ENCODE data around the gene MAZ. TPM values are rescaled to one million over a fixed set of nuclear protein-coding genes. Genes with fewer than 3 reads are reported as not detected.

MAZ gene
- total RNA-seq, 2 donors from 2014 or later, result 180 to 188 TPM

GRCh38 chr16:29849505-29849904 is 43.2 kb downstream of the MAZ start:
- intact Hi-C loops (cut with DNase I), result no loop called here
- H3K27ac ChIP-seq, result peak overlapping the region in 1 of 2 donors; percentile 14
- DNase-seq (ENCODE audit: low spot score), result no peak
- no peaks in the 10 kb centered on the region for H3K9me3 ChIP-seq
- 28% methylated on average over 5 of the region's 5 CpGs for WGBS
- TF ChIP-seq POLR2AphosphoS5 (IDR thresholded peaks at IDR 0.05), result no peak
- TF ChIP-seq POLR2A (IDR thresholded peaks at IDR 0.05), result no peak
- no peak for TF ChIP-seq CTCF (IDR thresholded peaks at IDR 0.05)
- H3K27me3 ChIP-seq (replicated peaks; ENCODE audit: insufficient read depth), result no peaks in the 10 kb centered on the region
- no peak overlapping the region for H3K4me3 ChIP-seq
- peaks cover 0 to 8% of the 10 kb centered on the region in 2 donors for H3K36me3 ChIP-seq
- no peaks in the 10 kb centered on the region for H3K4me1 ChIP-seq (replicated peaks)

- Histone ChIP-seq H3K4me1 (replicated peaks) (no peaks in the 10 kb centered on the region), H3K36me3 (peaks cover 0 to 8% of the 10 kb centered on the region in 2 donors), H3K27ac (no peak overlapping the region), H3K27me3 (replicated peaks; ENCODE audit: insufficient read depth) (no peaks in the 10 kb centered on the region), H3K4me3 (no peak overlapping the region), H3K9me3 (no peaks in the 10 kb centered on the region)
- intact Hi-C loops (cut with DNase I), result no loop called here
- WGBS, result 93% methylated on average over 3 of the region's 3 CpGs
- TF ChIP-seq CTCF (IDR thresholded peaks at IDR 0.05) (no peak), POLR2AphosphoS5 (IDR thresholded peaks at IDR 0.05) (no peak), POLR2A (IDR thresholded peaks at IDR 0.05) (no peak)
- DNase-seq (ENCODE audit: low spot score), result no peak
These were observed 44.7 kb downstream of the MAZ start for GRCh38 chr16:29850998-29851397.

- Histone ChIP-seq H3K9me3 (no peaks in the 10 kb centered on the region), H3K4me1 (replicated peaks) (no peaks in the 10 kb centered on the region), H3K4me3 (no peak overlapping the region), H3K36me3 (no peaks in the 10 kb centered on the region), H3K27me3 (replicated peaks; ENCODE audit: insufficient read depth) (no peaks in the 10 kb centered on the region), H3K27ac (no peak overlapping the region)
- 55% methylated on average over 7 of the region's 7 CpGs for WGBS
- intact Hi-C loops (cut with DNase I), result no loop called here
- no peak for DNase-seq (ENCODE audit: low spot score)
- TF ChIP-seq POLR2A (IDR thresholded peaks at IDR 0.05) (no peak), POLR2AphosphoS5 (IDR thresholded peaks at IDR 0.05) (peak; percentile 26)
These were observed 46.3 kb downstream of the MAZ start for GRCh38 chr16:29852654-29853053.

GRCh38 chr16:29854520-29855100 is 48.3 kb downstream of the MAZ start:
- WGBS, result 92% methylated on average over 5 of the region's 5 CpGs
- peaks cover 6% of the 10 kb centered on the region for H3K4me1 ChIP-seq (replicated peaks)
- H3K9me3 ChIP-seq, result no peaks in the 10 kb centered on the region
- no peaks in the 10 kb centered on the region for H3K27me3 ChIP-seq (replicated peaks; ENCODE audit: insufficient read depth)
- no peak overlapping the region for H3K27ac ChIP-seq
- H3K4me3 ChIP-seq, result no peak overlapping the region
- H3K36me3 ChIP-seq, result no peaks in the 10 kb centered on the region
- intact Hi-C loops (cut with DNase I), result no loop called here
- no peak for TF ChIP-seq CTCF (IDR thresholded peaks at IDR 0.05)
- TF ChIP-seq POLR2A (IDR thresholded peaks at IDR 0.05), result no peak
- TF ChIP-seq POLR2AphosphoS5 (IDR thresholded peaks at IDR 0.05), result no peak
- no peak for DNase-seq (ENCODE audit: low spot score)

GRCh38 chr16:29857133-29857760 is 50.9 kb downstream of the MAZ start:
- DNase-seq (ENCODE audit: low spot score), result no peak
- Histone ChIP-seq H3K27ac (no peak overlapping the region), H3K36me3 (no peaks in the 10 kb centered on the region), H3K27me3 (replicated peaks; ENCODE audit: insufficient read depth) (no peaks in the 10 kb centered on the region), H3K4me3 (no peak overlapping the region), H3K4me1 (replicated peaks) (peaks cover 10% of the 10 kb centered on the region), H3K9me3 (no peaks in the 10 kb centered on the region)
- intact Hi-C loops (cut with DNase I), result no loop called here
- WGBS, result 66% methylated on average over 7 of the region's 7 CpGs
- TF ChIP-seq POLR2A (IDR thresholded peaks at IDR 0.05) (no peak), POLR2AphosphoS5 (IDR thresholded peaks at IDR 0.05) (no peak), CTCF (IDR thresholded peaks at IDR 0.05) (no peak)

Measured in prostate gland (tissue), 2 donors.